CD4-positive, alpha-beta T cell (primary cell): ENCODE measurements around the gene ZNF783. TPM values are rescaled to one million over a fixed set of nuclear protein-coding genes. Genes with fewer than 3 reads are reported as not detected.

Experiments
- ATAC-seq: fragments of 200-7000 bp; cut with Tn5 transposase; one replicate; pipeline ENCODE4 v1.10.0; 2022; ENCODE audit warnings: mild to moderate bottlenecking; ENCODE audit not compliant: poor library complexity
- CTCF ChIA-PET: fragments of 350-600 bp; sonication (Branson Sonifier 250); formaldehyde crosslinking; loops from one replicate; lab custom pipeline; 2021; ENCODE audit warnings: antibody characterized with exemption, inconsistent platforms; lab: Charles Lee
- POLR2A ChIA-PET: fragments of 350-600 bp; sonication (Branson Sonifier 250); formaldehyde crosslinking; loops from one replicate; lab custom pipeline; 2021; ENCODE audit warnings: antibody characterized with exemption, inconsistent platforms; lab: Charles Lee
- DNase-seq, 14 experiments: peaks; one replicate each; pipeline ENCODE4 v3.0.0-alpha.2; 2013 to 2020; ENCODE audit warnings: mixed read lengths in 2 of 14
- H3K27ac ChIP-seq, 2 donors: one replicate each; pipeline versions ENCODE4 v1.5.1 to v1.7.0; 2013; ENCODE audit warnings: low read length in 2 of 2, low read depth in 1 of 2, mild to moderate bottlenecking in 1 of 2
- H3K27me3 ChIP-seq, 2 experiments: 1 replicate in 1 of 2; 2 replicates in 1 of 2; pipeline versions ENCODE4 v1.6.1 to v1.7.0; 2013; ENCODE audit warnings: low read length in 2 of 2, control low read depth in 1 of 2, mild to moderate bottlenecking in 1 of 2, moderate library complexity in 1 of 2; ENCODE audit not compliant: insufficient read depth in 2 of 2, control insufficient read depth in 1 of 2
- H3K36me3 ChIP-seq: one replicate; pipeline ENCODE4 v1.6.1; 2013; ENCODE audit warnings: low read length, control low read depth; ENCODE audit not compliant: insufficient read depth
- H3K4me1 ChIP-seq: one replicate; pipeline ENCODE4 v1.6.1; 2013; ENCODE audit warnings: low read length, control low read depth; ENCODE audit not compliant: insufficient read depth
- H3K4me3 ChIP-seq: one replicate; pipeline ENCODE4 v1.5.1; 2013; ENCODE audit warnings: mild to moderate bottlenecking, low read length, moderate library complexity
- H3K9me3 ChIP-seq, 2 experiments: 1 replicate in 1 of 2; 2 replicates in 1 of 2; pipeline versions ENCODE4 v1.6.1 to v1.7.0; 2013; ENCODE audit warnings: low read length in 2 of 2, mild to moderate bottlenecking in 2 of 2, control low read depth in 1 of 2, moderate library complexity in 1 of 2; ENCODE audit not compliant: control insufficient read depth in 1 of 2, insufficient read depth in 1 of 2
- H3K27ac Mint-ChIP-seq: one replicate; pipeline ENCODE4 v1.8.0; 2020; ENCODE audit warnings: mixed read lengths
- H3K27me3 Mint-ChIP-seq: one replicate; pipeline ENCODE4 v1.8.0; 2021; ENCODE audit warnings: mixed read lengths
- H3K36me3 Mint-ChIP-seq: one replicate; pipeline ENCODE4 v1.8.0; 2021; ENCODE audit warnings: low read depth, mixed read lengths
- H3K4me1 Mint-ChIP-seq: one replicate; pipeline ENCODE4 v1.8.0; 2021; ENCODE audit warnings: low read depth, mixed read lengths
- H3K4me3 Mint-ChIP-seq: one replicate; pipeline ENCODE4 v1.8.0; 2020; ENCODE audit warnings: mild to moderate bottlenecking, mixed read lengths
- H3K9me3 Mint-ChIP-seq: one replicate; pipeline ENCODE4 v1.8.0; 2020; ENCODE audit warnings: mixed read lengths
- intact Hi-C, 2 experiments: fragments of 100-400 bp; cut with DNase I in 1 of 2; cut with micrococcal nuclease in 1 of 2; formaldehyde crosslinking; loops; one replicate each; pipeline versions ENCODE4 v1.15.1 to v1.9.0; 2023 to 2025; cut with DNase I, micrococcal nuclease
- total RNA-seq, 174 experiments: library from RNA in 2 of 174; stranded (reverse) in 2 of 174; gene quantifications; one replicate each; pipeline ENCODE4 v1.2.3 and lab custom pipeline; 2021 to 2026
- TF ChIP-seq, protein P1 (sequence below): fragments of 200-600 bp; IDR thresholded peaks from one replicate; pipeline ENCODE4 v1.8.0; 2022; ENCODE audit warnings: antibody characterized with exemption, mild to moderate bottlenecking

Gene ZNF783
- total RNA-seq, 2 experiments from 2014 or later = 27.6 to 29.0 TPM

DNA sequence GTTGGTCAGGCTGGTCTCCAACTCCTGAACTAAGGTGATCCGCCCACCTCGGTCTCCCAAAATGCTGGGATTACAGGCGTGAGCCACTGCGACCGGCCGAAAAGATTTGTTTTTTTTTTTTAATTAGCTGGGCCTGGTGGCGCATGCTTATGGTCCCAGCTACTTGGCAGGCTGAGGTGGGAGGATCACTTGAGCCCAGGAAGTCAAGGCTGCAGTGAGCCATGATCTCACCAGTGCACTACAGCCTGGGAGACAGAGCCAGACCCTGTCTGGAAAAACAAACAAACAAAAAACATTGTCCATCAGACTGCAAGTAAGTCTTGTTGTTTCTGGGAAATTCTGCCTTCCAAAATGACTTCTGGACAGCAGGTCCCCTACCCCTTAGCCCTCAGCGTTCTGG is 38.8 kb upstream of the ZNF783 start:
- ATAC-seq = no peak
- no peak overlapping the region for H3K27ac ChIP-seq
- Mint-ChIP-seq H3K9me3 (no peaks in the 10 kb centered on the region), H3K27me3 (no peaks in the 10 kb centered on the region), H3K27ac (no peak overlapping the region), H3K36me3 (peaks cover 45% of the 10 kb centered on the region), H3K4me3 (no peak overlapping the region), H3K4me1 (no peaks in the 10 kb centered on the region)
- no peak for DNase-seq
- TF ChIP-seq, protein P1, sequence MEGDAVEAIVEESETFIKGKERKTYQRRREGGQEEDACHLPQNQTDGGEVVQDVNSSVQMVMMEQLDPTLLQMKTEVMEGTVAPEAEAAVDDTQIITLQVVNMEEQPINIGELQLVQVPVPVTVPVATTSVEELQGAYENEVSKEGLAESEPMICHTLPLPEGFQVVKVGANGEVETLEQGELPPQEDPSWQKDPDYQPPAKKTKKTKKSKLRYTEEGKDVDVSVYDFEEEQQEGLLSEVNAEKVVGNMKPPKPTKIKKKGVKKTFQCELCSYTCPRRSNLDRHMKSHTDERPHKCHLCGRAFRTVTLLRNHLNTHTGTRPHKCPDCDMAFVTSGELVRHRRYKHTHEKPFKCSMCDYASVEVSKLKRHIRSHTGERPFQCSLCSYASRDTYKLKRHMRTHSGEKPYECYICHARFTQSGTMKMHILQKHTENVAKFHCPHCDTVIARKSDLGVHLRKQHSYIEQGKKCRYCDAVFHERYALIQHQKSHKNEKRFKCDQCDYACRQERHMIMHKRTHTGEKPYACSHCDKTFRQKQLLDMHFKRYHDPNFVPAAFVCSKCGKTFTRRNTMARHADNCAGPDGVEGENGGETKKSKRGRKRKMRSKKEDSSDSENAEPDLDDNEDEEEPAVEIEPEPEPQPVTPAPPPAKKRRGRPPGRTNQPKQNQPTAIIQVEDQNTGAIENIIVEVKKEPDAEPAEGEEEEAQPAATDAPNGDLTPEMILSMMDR = no peak
- peaks cover 0 to 15% of the 10 kb centered on the region in 2 experiments for H3K9me3 ChIP-seq
- intact Hi-C loops = no loop called here
- no peak overlapping the region for H3K4me3 ChIP-seq
- POLR2A ChIA-PET = no interaction called here
- peaks cover 18% of the 10 kb centered on the region for H3K36me3 ChIP-seq
- H3K4me1 ChIP-seq = no peaks in the 10 kb centered on the region
- no peaks in the 10 kb centered on the region for H3K27me3 ChIP-seq
- CTCF ChIA-PET = no interaction called here

DNA sequence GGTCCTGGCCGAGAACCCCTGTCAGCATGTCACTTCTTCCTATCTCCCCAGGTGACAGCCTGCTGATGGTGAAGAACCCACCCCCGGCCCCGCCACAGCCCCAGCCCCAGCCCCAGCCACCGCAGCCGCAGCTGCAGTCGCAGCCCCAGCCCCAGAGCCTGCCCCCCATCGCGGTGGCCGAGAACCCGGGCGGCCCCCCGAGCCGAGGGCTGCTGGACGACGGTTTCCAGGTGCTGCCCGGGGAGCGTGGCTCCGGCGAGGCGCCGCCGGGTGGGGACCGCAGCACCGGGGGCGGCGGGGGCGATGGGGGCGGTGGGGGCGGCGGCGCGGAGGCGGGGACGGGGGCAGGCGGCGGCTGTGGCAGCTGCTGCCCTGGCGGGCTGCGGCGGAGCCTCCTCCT is 38.2 kb upstream of the ZNF783 start:
- no peaks in the 10 kb centered on the region for H3K9me3 Mint-ChIP-seq
- TF ChIP-seq, protein P1 = no peak
- intact Hi-C loops = no loop called here
- H3K36me3 ChIP-seq = peaks cover 15% of the 10 kb centered on the region
- ChIA-PET POLR2A (no interaction called here), CTCF (no interaction called here)
- no peaks in the 10 kb centered on the region for H3K27me3 ChIP-seq
- DNase-seq = no peak
- no peak overlapping the region for H3K4me3 Mint-ChIP-seq
- no peaks in the 10 kb centered on the region for H3K27me3 Mint-ChIP-seq
- H3K4me3 ChIP-seq = no peak overlapping the region
- H3K4me1 Mint-ChIP-seq = no peaks in the 10 kb centered on the region
- no peak overlapping the region for H3K27ac Mint-ChIP-seq
- H3K27ac ChIP-seq = no peak overlapping the region
- ATAC-seq = no peak
- H3K4me1 ChIP-seq = no peaks in the 10 kb centered on the region
- peaks cover 39% of the 10 kb centered on the region for H3K36me3 Mint-ChIP-seq
- H3K9me3 ChIP-seq = peaks cover 0 to 15% of the 10 kb centered on the region in 2 experiments

DNA sequence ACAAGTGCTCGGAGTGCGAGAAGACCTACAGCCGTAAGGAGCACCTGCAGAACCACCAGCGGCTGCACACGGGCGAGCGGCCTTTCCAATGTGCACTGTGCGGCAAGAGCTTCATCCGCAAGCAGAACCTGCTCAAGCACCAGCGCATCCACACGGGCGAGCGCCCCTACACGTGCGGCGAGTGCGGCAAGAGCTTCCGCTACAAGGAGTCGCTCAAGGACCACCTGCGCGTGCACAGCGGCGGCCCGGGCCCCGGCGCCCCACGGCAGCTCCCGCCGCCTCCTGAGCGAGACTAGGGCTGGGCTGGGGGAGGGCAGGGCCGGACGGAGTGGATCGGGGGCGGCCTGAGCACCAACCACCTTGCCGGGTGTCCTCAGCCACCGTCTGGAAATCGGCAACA is 37.6 kb upstream of the ZNF783 start:
- H3K36me3 Mint-ChIP-seq = peaks cover 33% of the 10 kb centered on the region
- H3K4me1 Mint-ChIP-seq = no peaks in the 10 kb centered on the region
- DNase-seq = no peak
- no peak overlapping the region for H3K4me3 Mint-ChIP-seq
- no peaks in the 10 kb centered on the region for H3K9me3 Mint-ChIP-seq
- Histone ChIP-seq H3K4me3 (no peak overlapping the region), H3K9me3 (peaks cover 0 to 15% of the 10 kb centered on the region in 2 experiments), H3K27ac (no peak overlapping the region), H3K4me1 (no peaks in the 10 kb centered on the region), H3K36me3 (peaks cover 13% of the 10 kb centered on the region), H3K27me3 (no peaks in the 10 kb centered on the region)
- no peak overlapping the region for H3K27ac Mint-ChIP-seq
- TF ChIP-seq, protein P1 = no peak
- no peaks in the 10 kb centered on the region for H3K27me3 Mint-ChIP-seq
- ATAC-seq = no peak
- intact Hi-C loops = no loop called here
- ChIA-PET CTCF (no interaction called here), POLR2A (no interaction called here)
